Activated CD4-positive, alpha-beta T cell treated with anti-CD3 and anti-CD28 coated beads, Interleukin-10, Interleukin-2, amounts not matched to agents 100 ng/mL and 50 ng/mL, durations not matched to agents 16 hours and 8 hours (primary cell): ENCODE measurements around the gene KLK4.
"Not testable (repeated sequence)": the region's sequence is repeated elsewhere in the genome, so short reads cannot be mapped to it uniquely, and the experiment has no call there.

Source experiments
- DNase-seq: peaks from one replicate; pipeline ENCODE4 v3.0.0-alpha.2; 2020

The KLK4 gene

DNA sequence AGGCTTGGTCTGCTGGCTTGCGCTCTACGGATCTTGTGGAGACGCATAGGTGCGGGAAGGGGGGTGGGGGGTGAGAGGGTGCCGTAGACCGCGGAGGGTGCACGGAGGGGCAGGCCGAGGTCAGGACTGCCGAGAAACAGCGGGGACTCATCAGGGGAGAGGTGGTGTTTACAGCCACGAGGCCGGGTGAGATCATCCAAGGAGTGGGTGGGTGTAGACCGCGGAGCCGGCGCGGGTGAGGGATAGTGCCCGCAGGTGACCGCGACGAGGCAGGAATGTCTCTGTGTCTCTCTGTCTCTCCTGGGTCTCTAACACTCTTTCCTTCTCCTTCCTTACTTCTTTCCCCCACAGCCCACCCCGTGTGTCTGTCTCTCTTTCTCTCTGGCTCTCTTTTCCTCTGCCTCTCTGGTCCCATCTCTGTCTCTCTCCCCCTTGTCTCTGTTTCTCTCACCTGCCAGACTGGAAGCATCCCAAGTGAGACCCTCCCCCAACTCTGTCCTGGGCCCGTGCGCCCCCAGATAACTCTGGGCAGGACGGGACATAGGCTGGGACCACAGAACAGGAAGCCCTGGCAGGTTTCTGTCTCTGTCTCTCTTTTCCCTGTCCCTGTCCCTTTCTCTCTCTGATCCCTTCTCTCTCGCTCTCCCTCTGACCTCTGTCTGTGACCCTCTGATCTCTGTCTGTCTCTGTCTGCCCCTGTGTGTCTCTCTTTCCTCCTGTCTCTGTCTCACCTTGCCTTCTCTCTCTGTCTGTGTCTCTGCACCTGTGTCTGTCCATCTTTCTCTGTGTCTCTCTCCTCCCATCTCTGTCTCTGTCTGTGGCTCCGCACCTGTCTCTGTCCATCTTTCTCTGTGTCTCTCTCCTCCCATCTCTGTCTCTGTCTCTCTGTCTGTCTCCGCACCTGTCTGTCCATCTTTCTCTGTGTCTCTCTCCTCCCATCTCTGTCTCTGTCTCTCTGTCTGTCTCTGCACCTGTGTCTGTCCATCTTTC, 1.8 kb upstream of the KLK4 start:
- DNase-seq: no peak

DNA sequence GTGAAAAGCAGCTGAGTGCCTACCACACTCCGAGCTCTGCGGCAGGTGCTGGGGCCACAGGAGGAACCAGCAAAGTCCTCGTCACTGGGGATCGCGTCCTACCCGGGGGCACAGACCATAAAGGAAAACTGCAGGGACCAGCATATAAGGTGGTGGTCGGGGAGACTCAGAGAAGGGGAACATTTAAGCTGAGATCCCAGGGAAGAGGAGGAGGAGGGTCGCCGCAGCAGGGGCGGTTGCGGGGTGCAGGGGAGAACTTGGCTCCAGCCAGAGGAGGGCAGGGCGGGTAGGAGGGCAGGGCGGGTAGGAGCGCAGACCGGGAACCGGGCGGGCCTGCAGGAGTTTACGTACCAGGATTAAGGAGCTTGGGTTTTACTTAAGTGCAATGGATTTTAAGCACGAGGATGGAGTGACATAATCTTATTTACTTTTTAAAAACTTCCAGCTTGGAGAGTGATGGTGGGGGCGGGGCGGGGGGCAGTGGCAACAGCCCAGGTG, 956 bp upstream of the KLK4 start:
- no peak for DNase-seq

DNA sequence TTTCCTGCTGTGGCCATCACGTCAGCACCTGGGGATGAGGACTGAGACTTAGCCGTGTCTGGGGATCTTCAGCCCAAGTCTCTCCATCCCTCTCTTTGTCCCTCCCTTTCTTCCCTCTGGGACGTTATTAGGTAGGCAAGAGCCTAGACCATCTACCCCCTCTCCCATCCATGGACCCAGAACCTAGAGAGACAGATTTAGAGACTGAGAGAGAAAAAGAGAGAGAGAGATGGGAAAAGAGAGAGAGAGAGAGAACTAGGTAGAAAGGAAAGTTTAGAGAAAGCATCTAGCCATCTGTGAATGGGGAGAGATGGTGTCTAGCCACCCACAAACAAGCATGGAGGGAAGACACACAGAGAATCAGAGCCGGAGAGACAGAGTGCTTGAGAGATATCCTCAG, 473 bp downstream of the KLK4 start:
- DNase-seq: no peak

DNA sequence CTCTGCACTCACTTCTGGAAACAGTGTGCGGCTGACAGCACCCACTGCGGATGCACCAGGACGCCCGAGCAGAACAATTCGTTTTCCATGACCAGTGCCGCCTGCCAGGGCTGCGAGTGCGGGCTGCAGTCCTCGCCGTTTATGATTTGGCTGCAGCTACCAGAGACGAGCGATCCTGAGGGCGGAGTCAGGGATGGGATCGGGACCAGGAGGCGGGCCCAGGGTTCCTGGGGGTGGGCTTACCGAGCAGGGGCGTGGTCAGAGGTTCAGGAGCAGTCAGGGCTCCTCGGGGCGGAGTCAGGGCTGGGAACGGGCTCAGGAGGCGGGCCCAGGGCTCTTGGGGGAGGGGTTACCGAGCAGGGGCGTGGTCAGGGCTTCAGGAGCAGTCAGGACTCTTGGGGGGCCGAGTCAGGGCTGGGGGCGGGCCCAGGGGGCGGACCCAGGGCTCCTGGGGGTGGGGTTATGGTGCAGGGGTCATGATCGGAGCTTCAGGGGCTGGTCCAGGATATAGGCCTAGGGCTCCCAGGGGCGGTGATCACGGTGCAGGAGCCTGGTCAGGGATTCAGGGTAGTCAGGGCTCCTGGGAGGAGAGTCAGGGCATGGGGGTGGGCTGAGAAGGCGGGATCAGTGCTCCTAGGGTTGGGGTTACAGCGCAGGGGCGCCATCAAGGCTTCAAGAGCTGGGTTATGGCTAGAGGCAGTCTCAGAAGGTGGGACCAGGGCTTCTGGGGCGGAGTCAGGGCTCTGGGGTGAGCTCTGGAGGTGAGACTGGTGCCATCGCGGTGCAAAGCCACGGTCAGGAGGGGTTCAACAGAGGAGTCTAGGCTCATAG, 1.7 kb downstream of the KLK4 start:
- peak; percentile 52 for DNase-seq

DNA sequence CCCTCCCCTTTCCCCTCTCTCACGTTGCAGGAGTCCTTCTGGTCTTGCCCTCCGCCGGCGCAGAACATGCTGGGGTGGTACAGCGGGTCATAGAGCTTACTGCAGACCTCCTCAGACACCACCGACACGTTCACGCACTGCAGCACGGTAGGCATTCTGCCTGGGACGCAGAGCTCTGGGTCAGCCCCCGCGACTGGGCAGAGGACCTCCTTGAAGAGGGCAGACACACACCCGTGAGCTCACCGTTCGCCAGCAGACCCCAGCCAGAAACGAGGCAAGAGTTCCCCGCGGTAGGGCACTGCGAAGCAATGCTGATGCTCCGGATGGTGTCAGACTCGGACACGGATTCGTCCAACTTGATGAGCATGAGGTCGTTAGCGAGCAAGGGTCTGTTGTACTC, 2.9 kb downstream of the KLK4 start:
- no peak for DNase-seq

DNA sequence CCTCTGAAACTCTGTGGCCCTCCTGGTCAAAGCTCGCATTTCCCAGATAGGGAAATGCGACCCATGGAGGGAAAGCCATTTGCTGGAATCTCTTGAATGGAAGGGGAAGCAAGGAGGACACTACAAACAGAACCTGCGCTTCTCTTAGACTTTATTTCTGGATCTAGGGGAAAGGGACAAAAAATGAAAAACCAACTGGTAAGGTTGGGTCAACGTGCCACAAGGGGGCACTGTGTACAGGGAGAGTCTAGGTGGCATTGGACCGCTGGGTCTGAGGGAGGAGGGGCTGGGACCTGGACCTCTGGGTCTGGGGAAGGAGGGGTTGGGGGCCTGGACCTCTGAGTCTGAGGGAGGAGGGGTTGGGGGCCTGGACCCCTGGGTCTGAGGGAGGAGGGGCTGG, 5.0 kb downstream of the KLK4 start:
- DNase-seq: peak; percentile 51

DNA sequence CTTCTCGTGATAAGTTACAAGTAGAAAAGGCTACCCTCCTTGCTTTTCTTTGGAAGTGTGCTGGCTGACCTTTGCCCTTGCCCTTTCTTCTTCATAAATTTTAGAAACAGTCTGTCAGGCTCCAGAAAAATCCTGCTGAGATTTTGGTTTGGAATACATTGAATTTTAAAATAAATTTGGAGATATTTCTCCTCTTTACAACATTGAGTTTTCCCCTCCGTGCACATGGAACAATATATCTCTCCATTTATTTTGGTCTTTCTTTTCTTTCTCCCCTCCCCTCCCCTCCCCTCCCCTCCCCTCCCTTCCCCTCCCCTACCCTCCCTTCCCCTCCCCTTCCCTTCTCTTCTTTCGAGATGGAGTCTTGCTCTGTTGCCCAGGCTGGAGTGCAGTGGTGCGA, 8.6 kb downstream of the KLK4 start:
- DNase-seq: no peak

DNA sequence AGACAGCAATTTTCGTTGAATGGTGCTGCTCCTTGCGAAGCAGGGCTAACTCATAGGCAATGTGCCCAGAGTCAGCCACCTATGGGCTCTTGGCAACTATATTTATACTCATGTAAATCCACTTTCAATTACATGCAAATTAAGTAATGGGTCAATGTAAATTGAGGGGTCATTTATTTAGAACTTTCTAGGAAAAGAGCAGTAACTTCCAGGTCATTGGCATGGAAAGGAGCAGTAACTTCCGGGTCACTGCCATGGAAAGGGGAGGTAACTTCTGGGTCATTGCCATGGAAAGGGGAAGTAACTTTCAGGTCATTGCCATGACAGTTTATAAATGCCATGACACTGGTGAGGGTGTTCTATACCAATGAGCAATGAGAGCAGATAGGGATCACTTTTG, 11.6 kb downstream of the KLK4 start:
- no peak for DNase-seq

DNA sequence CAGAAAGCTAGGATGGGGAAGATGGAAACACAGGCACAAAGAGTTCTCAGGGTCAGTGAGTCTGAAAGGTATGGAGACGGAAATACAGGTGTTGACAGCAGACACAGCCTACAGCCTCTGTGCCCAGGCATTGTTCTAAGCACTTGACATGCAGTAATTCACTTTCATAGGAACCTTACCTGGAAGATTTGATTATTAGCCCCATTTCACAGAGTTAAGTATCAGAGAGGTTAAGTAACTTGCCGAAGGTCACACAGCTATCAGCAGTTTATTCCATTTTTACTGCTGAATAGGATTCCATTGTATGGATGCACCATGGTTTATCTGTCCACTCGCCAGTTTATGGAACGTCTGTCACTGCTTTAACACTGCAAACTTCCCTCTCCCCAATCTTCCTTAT, 13.2 kb downstream of the KLK4 start:
- no peak for DNase-seq

DNA sequence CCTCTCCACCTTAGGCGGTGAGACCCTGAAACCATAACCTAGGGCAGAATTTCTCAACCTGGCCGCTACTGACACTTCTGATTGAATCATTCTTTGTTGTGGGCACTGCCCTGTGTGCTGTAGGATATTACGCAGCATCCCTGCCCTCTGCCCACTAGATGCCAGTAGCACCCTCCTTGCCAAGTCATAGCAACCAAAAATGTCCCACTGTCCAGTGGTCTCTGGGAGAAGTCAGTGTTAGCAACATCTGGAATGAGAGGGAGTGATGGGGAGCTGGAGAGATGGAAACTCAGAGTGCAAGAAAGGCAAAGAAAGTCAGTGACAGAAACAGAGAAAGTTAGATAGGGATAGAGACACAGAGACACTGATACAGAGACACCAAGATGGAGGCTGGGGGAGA, 13.6 kb downstream of the KLK4 start:
- DNase-seq: no peak

DNA sequence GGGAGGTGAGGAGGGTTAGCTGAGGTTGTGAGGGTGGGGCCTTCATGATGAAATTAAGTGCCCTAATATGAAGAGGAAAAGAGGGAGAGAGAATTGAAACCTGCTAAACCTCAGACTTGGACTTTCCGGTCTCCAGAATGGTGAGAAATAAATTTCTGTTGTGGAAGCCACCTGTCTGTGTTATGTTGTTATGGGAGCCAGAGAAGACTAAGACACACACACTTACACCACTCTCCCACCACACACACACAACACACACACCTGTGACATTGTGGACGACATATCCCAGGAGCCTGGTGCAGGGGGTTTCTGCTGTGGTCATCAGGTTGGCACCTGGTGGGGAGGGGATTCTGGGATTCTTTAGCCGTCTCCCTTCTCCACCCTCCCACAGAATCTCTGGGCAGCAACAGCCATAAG, 14.0 kb downstream of the KLK4 start:
- DNase-seq: no peak

DNA sequence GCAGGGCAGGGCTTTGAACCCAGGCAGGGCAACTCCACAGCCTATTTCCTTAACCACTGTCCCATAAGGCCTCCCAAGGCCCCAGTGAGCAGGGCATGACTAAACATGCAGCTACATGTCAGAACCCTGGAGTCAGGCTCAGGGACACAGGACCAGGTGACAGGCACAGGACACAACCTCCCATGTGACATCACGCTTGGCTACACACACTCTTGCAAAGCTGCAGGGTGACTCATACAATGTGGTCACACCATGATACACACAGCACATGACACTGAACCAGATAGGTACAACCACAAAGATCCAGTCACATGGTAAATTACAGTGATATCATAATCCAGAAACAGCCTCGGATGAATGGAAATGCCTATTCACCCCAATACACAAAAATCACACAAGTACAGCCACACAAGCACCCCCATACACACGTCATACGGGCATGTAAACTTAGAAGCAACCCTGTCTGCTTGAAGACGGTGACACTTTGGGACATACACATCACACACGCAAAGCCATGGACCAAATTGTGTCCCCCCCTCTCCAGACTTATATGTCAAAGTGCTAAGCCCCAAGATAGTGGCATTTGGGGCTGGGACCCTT, 14.5 kb downstream of the KLK4 start:
- DNase-seq: peak; percentile 67

DNA sequence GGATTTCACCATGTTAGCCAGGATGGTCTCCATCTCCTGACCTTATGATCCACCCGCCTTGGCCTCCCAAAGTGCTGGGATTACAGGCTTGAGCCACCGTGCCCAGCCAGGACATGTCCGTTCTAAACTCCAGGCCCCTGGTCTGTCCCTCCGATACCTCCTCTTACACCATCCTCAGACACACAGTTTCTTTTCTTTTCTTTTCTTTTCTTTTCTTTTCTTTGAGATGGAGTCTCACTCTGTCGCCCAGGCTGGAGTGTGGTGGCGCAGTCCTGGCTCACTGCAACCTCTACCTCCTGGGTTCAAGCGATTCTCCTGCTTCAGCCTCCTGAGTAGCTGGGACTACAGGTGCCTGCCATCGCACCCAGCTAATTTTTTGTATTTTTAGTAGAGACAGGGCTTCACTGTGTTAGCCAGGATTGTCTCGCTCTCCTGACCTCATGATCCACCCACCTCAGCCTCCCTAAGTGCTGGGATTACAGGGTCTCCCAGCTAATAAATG, 15.1 kb downstream of the KLK4 start:
- not testable (repeated sequence) for DNase-seq

DNA sequence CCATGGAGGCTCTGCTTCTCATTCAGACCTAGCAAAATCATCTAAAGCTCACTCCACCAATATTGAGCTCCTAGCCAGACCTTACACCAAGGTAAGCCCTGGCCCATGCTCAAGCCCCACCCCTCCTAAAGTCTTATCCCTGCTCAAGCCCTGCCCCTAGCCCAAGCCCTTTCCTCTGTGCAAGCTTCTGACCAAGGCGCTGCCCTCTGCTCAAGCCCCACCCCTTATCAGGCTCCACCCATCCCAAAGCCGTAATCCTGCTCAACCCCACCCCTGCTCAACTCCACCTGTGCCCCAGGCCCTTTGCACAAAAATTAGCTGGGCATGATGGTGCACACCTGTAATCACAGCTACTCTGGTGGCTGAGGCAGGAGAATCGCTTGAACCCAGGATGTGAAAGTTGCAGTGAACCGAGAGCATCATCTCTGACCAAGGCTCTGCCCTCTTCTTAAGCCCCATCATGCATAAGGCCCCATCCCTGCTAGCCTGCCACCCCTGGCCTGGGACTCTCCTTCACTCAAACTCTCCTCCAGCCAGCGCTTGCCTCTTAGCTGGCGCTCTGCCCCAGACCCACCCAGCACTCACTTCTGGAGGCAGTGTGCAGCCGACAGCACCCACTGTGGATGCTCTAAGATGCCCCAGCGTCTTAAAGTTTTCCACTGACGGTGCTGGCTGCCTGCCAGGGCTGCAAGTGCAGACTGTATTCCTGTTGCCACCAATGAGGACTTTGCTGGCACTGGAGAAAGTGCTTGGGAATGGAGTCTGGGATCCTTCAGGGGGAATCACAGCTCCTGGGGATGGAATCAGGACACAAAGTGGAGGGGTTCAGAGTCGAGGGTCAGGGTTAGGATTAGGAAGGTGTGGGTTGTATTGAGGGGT, 16.5 kb downstream of the KLK4 start:
- DNase-seq: no peak

DNA sequence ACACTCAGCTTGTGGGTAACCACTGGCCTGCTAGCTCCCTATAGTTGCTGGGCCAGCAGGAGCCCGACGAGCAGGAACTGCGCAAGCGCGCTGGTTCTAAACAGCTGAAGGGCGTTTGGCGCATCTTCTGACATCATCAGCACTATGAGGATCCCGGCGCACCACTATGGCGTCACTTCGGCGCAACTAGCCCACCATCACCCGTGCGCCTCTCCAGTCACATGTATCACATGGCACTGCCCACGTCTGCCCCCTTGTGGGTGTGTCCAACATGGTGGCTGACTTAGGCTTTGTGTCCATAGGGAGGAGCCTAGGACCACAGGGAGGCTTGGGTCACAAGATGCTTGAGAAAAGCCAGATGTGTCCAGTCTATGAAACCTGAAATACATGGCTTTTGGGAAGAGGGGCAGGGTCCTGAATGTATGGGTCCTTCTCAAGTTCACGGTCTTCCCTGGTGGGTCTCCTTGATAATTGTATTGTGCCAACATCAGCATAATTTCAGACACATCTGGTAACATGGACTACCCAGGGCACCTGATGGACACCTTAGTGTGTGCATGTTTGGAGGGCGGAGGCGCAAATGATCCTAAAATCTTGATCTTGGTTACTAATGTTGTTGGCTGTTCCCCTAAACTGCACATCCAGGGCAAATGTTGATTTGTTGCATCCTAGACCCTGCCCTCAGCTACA, 18.0 kb downstream of the KLK4 start:
- DNase-seq: no peak

DNA sequence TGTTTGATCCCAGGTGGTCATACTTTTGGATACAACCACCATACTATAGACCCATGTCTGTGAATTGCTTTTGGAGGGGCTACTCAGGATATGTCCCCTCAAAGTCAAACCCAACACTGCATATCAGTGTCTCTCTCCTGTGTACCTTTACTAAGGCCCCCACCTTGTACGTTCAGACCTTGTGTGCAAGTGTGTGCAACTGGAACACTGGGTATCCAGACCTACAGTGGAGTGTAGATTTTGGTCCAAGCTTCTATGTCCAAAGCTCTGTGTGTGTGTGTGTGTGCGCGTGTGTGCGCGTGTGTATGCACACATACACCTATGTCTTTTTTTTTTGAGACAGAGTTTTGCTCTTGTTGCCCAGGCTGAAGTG, 20.0 kb downstream of the KLK4 start:
- no peak for DNase-seq

DNA sequence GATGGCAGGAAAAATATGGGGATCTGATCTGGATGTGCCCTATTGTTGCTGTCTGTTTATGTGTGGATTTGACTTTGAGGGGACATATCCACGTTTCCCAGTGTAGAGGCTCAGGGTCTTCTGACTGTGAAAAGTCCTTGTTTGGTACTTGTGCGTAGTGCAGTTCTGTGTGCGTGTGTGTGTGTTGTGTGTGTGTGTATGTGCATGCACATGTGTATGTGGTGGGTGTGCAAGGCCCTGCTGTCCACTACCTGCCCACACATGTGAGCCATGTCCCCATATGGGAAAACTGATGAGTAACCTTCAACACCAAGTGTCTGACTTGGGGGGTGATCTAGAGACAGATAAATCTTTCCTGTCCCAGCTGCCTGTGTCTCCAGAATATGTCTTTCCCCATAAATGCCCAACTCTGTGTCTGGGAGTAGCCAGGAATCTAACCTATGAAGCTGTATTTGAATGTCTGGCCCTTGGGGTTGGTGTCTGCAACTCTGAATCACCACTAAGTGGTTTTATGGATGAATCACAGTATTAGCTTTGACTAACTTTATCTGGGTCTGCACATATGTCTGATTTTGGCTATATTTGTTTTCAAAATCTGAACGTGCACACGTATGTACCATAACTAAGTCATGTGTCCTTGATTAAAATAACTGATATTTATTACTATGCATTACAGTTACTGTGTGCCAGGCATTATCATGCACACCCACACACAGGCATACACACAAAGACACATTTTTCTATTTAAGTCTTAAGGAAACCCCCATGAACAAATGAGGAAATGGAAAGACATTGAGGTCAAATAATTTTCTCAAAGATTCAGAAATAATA, 20.6 kb downstream of the KLK4 start:
- no peak for DNase-seq

DNA sequence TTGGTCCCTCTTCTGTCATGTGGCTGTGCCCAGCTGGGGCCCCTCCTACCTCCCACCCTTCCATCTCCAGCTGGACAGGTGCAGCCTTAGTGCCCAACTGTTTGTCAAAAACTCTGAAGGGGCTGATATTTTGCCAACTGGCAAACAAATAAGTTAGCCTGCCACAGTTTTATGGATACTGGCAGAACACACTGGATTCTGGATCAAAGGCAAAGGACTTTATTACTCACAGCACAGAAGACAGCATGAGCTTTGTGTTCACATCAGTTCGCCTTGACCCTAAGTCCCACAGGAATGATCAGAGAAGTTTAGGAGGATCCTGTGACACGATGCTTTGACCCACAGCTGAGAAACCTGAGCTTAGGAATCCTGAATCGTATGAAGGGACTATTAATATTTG, 21.6 kb downstream of the KLK4 start:
- DNase-seq: no peak

DNA sequence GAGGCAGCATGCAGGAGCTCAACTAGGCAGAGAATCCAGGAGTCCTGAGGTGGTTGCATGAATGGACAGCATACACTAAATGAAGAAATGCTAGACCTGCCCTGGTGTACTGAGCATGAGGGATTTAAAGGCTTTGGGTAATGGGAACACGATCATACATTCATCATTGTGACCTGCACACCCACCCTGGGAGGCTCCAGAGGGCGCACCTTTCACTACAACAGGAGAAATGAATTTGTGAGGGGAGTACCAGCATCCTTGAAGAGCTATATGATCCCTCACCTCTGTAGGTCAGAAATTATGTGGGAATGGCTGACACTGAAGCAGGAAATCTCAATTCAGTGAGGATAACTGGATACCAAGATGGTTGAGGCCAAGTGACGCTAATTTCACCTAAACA, 29.0 kb downstream of the KLK4 start:
- no peak for DNase-seq

DNA sequence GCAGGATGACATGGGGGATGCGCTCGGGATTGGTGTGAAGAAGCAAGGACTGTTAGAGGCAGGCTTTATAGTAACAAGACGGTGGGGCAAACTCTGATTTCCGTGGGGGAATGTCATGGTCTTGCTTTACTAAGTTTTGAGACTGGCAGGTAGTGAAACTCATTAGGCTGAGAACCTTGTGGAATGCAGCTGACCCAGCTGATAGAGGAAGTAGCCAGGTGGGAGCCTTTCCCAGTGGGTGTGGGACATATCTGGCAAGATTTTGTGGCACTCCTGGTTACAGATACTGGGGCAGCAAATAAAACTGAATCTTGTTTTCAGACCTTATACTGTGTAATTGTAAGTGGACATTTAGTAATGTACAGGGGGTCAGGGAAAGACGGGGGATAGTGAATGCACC, 31.0 kb downstream of the KLK4 start:
- no peak for DNase-seq

DNA sequence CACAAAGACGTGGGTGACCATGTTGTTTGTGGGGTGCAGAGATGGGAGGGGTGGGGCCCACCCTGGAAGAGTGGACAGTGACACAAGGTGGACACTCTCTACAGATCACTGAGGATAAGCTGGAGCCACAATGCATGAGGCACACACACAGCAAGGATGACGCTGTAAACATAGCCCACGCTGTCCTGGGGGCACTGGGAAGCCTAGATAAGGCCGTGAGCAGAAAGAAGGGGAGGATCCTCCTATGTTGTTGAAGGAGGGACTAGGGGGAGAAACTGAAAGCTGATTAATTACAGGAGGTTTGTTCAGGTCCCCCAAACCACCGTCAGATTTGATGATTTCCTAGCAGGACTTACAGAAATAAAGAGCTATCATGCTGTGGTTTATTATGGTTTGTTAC, 32.3 kb downstream of the KLK4 start:
- DNase-seq: no peak
